Liver (tissue), 9 donors: ENCODE data around the gene L3MBTL3. TPM values are rescaled to one million over a fixed set of nuclear protein-coding genes. Genes with fewer than 3 reads are reported as not detected.

Experiments
- DNase-seq: peaks from one replicate; pipeline ENCODE4 v3.0.0-alpha.2; 2017; ENCODE audit warnings: low spot score
- H3K27ac ChIP-seq, 2 donors: one replicate each; pipeline ENCODE4 v1.7.0; 2013; ENCODE audit warnings: inconsistent platforms in 2 of 2, low read length in 2 of 2, control low read depth in 1 of 2, low read depth in 1 of 2, mild to moderate bottlenecking in 1 of 2
- H3K27me3 ChIP-seq, 4 donors: one replicate each; pipeline versions ENCODE4 v1.6.1 to v1.7.0; 2013; ENCODE audit warnings: low read length in 3 of 4, inconsistent platforms in 1 of 4, mild to moderate bottlenecking in 1 of 4, moderate library complexity in 1 of 4; ENCODE audit not compliant: control insufficient read depth in 4 of 4, insufficient read depth in 4 of 4
- H3K36me3 ChIP-seq, 4 donors: one replicate each; pipeline versions ENCODE4 v1.6.1 to v1.7.0; 2013; ENCODE audit warnings: low read length in 3 of 4, mild to moderate bottlenecking in 3 of 4, low read depth in 1 of 4, moderate library complexity in 1 of 4; ENCODE audit not compliant: control insufficient read depth in 4 of 4, insufficient read depth in 3 of 4
- H3K4me1 ChIP-seq, 4 donors: one replicate each; pipeline versions ENCODE4 v1.6.1 to v1.7.0; 2013; ENCODE audit warnings: low read length in 3 of 4, mild to moderate bottlenecking in 3 of 4, moderate library complexity in 1 of 4; ENCODE audit not compliant: control insufficient read depth in 4 of 4, insufficient read depth in 4 of 4
- H3K4me3 ChIP-seq, 3 donors: one replicate each; pipeline versions ENCODE4 v1.6.1 to v1.7.0; 2013; ENCODE audit warnings: low read length in 3 of 3, control low read depth in 1 of 3, low read depth in 1 of 3, mild to moderate bottlenecking in 1 of 3
- H3K9ac ChIP-seq, 2 donors: one replicate each; pipeline ENCODE4 v1.7.0; 2013; ENCODE audit warnings: low read length in 2 of 2, mild to moderate bottlenecking in 2 of 2, moderate library complexity in 2 of 2, control low read depth in 1 of 2, low read depth in 1 of 2
- H3K9me3 ChIP-seq, 4 donors: one replicate each; pipeline versions ENCODE4 v1.6.1 to v1.7.0; 2013; ENCODE audit warnings: low read length in 3 of 4; ENCODE audit not compliant: control insufficient read depth in 4 of 4
- EGR1 ChIP-seq, 2 donors: IDR thresholded peaks; 2 replicates each; pipeline ENCODE4 v1.6.1; 2016 to 2018; ENCODE audit warnings: antibody characterized with exemption in 2 of 2, low read depth in 2 of 2
- FOXA1 ChIP-seq: IDR thresholded peaks from 2 replicates; pipeline ENCODE4 v1.6.1; 2016; ENCODE audit warnings: antibody characterized with exemption
- FOXA2 ChIP-seq: IDR thresholded peaks from 2 replicates; pipeline ENCODE4 v1.6.1; 2016; ENCODE audit warnings: antibody characterized with exemption
- GABPA ChIP-seq, 2 donors: IDR thresholded peaks in 1 of 2; conservative IDR thresholded peaks in 1 of 2; 2 replicates each; pipeline ENCODE4 v1.6.1; 2016; ENCODE audit warnings: antibody characterized with exemption in 2 of 2, mild to moderate bottlenecking in 1 of 2, moderate library complexity in 1 of 2
- HNF4A ChIP-seq, 2 donors: conservative IDR thresholded peaks; 2 replicates each; pipeline ENCODE4 v1.6.1; 2016; ENCODE audit warnings: antibody characterized with exemption in 2 of 2, mild to moderate bottlenecking in 2 of 2
- HNF4G ChIP-seq: IDR thresholded peaks from 2 replicates; pipeline ENCODE4 v1.6.1; 2016; ENCODE audit warnings: antibody characterized with exemption
- JUND ChIP-seq, 2 donors: IDR thresholded peaks; 2 replicates each; pipeline ENCODE4 v1.6.1; 2016; ENCODE audit warnings: antibody characterized with exemption in 2 of 2
- NR2F2 ChIP-seq: IDR thresholded peaks from 2 replicates; pipeline ENCODE4 v1.6.1; 2016; ENCODE audit warnings: antibody characterized with exemption
- RAD21 ChIP-seq, 2 donors: IDR thresholded peaks; 2 replicates each; pipeline ENCODE4 v1.6.1; 2016; ENCODE audit warnings: antibody characterized with exemption in 2 of 2, mild to moderate bottlenecking in 2 of 2
- RXRA ChIP-seq, 2 donors: IDR thresholded peaks; 2 replicates each; pipeline ENCODE4 v1.6.1; 2017 to 2018; ENCODE audit warnings: antibody characterized with exemption in 2 of 2, mild to moderate bottlenecking in 1 of 2
- SP1 ChIP-seq: IDR thresholded peaks from 2 replicates; pipeline ENCODE4 v1.6.1; 2018; ENCODE audit warnings: antibody characterized with exemption, mild to moderate bottlenecking
- TAF1 ChIP-seq: conservative IDR thresholded peaks from 2 replicates; pipeline ENCODE4 v1.6.1; 2016; ENCODE audit warnings: antibody characterized with exemption, mild to moderate bottlenecking
- YY1 ChIP-seq: IDR thresholded peaks from 2 replicates; pipeline ENCODE4 v1.6.1; 2016; ENCODE audit warnings: antibody characterized with exemption, mild to moderate bottlenecking
- ZBTB33 ChIP-seq: IDR thresholded peaks from 2 replicates; pipeline ENCODE4 v1.6.1; 2016; ENCODE audit warnings: antibody characterized with exemption
- WGBS: extraction: QIAGEN DNeasy Blood & Tissue Kit; methylation state at CpG from one replicate; pipeline ENCODE4 v1.1.7; 2013; 5-methylcytosine and 5-hydroxymethylcytosine counted together
- polyA plus RNA-seq, 2 donors: library from polyadenylated mRNA; stranded (reverse) in 1 of 2; unstranded in 1 of 2; fragments of 200-250 nt in 1 of 2; fragments of >200 nt in 1 of 2; fragmentation: Nextera tagmentation in 1 of 2; extraction: Ambion mirVana in 1 of 2; gene quantifications; one replicate each; pipeline versions ENCODE4 v1.2.1 to v1.2.3, GENCODE V29; 2013 to 2015
- total RNA-seq, 2 donors: library from RNA; depleted of rRNA; stranded (reverse); fragments of >200 nt; gene quantifications; one replicate each; pipeline ENCODE4 v1.2.3, GENCODE V29; 2014
- TF ChIP-seq, protein P1 (sequence below): IDR thresholded peaks from 2 replicates; pipeline ENCODE4 v1.6.1; 2016; ENCODE audit warnings: antibody characterized with exemption
- TF ChIP-seq, protein P2 (sequence below): fragments of 150-350 bp; IDR thresholded peaks from 2 replicates; pipeline ENCODE4 v1.5.1; 2017; ENCODE audit warnings: improper control_type of control experiment, low read depth, low read length; ENCODE audit not compliant: missing input control
- TF ChIP-seq, protein P3 (sequence below): IDR thresholded peaks from 2 replicates; pipeline ENCODE4 v1.6.1; 2016; ENCODE audit warnings: antibody characterized with exemption
- TF ChIP-seq, protein P4 (sequence below): IDR thresholded peaks from 2 replicates; pipeline ENCODE4 v1.6.1; 2016; ENCODE audit warnings: antibody characterized with exemption, mild to moderate bottlenecking
- donor health status: healthy.
- donor health status: healthy.
- donor health status: healthy.
- donor health status: healthy.
- donor health status: healthy.

L3MBTL3 gene
- total and polyA plus RNA-seq, 4 donors, result 1.9 to 9.2 (median 3.7) TPM

DNA sequence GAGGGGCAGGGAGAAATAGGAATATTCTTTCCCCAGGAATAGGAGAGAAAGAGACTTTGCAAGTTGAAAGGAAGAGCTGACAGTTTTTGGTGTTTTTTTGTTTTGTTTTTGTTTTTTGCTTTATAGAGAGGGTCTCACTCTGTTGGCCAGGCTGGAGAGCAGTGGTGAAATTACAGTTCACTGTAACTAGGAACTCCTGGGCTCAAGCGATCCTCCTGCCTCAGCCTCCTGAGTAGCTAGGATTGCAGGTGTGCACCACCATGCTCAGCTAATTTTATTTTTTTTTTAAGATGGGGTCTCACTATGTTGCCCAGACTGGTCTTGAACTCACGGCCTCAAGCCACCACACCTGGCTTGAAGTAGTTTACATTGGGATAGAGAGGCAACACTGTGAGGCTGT, 8.0 kb upstream of the L3MBTL3 start:
- Histone ChIP-seq H3K27ac (no peak overlapping the region), H3K4me1 (no peaks in the 10 kb centered on the region), H3K36me3 (no peaks in the 10 kb centered on the region), H3K9me3 (no peaks in the 10 kb centered on the region), H3K4me3 (no peak overlapping the region), H3K9ac (no peak overlapping the region), H3K27me3 (no peaks in the 10 kb centered on the region)
- TF ChIP-seq HNF4G, result no peak
- no peak for DNase-seq
- WGBS, result 88% methylated on average over 2 of the region's 2 CpGs

GRCh38 chr6:130012728-130013127, 5.7 kb upstream of the L3MBTL3 start:
- TF ChIP-seq RAD21 (IDR thresholded peaks at IDR 0.05) (no peak), YY1 (no peak), EGR1 (IDR thresholded peaks at IDR 0.05; ENCODE audit: low read depth in 2 of 2) (no peak), GABPA (IDR thresholded peaks at IDR 0.05 in 1 of 2, conservative IDR thresholded peaks at IDR 0.05 in 1 of 2) (no peak), HNF4G (no peak), TAF1 (no peak), SP1 (no peak), FOXA1 (no peak), NR2F2 (no peak), RXRA (IDR thresholded peaks at IDR 0.05) (no peak), HNF4A (conservative IDR thresholded peaks at IDR 0.05) (no peak), FOXA2 (no peak), ZBTB33 (no peak), JUND (IDR thresholded peaks at IDR 0.05) (no peak)
- TF ChIP-seq, protein P1, sequence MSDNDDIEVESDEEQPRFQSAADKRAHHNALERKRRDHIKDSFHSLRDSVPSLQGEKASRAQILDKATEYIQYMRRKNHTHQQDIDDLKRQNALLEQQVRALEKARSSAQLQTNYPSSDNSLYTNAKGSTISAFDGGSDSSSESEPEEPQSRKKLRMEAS, result no peak
- TF ChIP-seq, protein P2, sequence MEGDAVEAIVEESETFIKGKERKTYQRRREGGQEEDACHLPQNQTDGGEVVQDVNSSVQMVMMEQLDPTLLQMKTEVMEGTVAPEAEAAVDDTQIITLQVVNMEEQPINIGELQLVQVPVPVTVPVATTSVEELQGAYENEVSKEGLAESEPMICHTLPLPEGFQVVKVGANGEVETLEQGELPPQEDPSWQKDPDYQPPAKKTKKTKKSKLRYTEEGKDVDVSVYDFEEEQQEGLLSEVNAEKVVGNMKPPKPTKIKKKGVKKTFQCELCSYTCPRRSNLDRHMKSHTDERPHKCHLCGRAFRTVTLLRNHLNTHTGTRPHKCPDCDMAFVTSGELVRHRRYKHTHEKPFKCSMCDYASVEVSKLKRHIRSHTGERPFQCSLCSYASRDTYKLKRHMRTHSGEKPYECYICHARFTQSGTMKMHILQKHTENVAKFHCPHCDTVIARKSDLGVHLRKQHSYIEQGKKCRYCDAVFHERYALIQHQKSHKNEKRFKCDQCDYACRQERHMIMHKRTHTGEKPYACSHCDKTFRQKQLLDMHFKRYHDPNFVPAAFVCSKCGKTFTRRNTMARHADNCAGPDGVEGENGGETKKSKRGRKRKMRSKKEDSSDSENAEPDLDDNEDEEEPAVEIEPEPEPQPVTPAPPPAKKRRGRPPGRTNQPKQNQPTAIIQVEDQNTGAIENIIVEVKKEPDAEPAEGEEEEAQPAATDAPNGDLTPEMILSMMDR, result no peak
- TF ChIP-seq, protein P3, sequence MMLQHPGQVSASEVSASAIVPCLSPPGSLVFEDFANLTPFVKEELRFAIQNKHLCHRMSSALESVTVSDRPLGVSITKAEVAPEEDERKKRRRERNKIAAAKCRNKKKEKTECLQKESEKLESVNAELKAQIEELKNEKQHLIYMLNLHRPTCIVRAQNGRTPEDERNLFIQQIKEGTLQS, result no peak
- TF ChIP-seq, protein P4, sequence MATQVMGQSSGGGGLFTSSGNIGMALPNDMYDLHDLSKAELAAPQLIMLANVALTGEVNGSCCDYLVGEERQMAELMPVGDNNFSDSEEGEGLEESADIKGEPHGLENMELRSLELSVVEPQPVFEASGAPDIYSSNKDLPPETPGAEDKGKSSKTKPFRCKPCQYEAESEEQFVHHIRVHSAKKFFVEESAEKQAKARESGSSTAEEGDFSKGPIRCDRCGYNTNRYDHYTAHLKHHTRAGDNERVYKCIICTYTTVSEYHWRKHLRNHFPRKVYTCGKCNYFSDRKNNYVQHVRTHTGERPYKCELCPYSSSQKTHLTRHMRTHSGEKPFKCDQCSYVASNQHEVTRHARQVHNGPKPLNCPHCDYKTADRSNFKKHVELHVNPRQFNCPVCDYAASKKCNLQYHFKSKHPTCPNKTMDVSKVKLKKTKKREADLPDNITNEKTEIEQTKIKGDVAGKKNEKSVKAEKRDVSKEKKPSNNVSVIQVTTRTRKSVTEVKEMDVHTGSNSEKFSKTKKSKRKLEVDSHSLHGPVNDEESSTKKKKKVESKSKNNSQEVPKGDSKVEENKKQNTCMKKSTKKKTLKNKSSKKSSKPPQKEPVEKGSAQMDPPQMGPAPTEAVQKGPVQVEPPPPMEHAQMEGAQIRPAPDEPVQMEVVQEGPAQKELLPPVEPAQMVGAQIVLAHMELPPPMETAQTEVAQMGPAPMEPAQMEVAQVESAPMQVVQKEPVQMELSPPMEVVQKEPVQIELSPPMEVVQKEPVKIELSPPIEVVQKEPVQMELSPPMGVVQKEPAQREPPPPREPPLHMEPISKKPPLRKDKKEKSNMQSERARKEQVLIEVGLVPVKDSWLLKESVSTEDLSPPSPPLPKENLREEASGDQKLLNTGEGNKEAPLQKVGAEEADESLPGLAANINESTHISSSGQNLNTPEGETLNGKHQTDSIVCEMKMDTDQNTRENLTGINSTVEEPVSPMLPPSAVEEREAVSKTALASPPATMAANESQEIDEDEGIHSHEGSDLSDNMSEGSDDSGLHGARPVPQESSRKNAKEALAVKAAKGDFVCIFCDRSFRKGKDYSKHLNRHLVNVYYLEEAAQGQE, result no peak
- Histone ChIP-seq H3K9me3 (no peaks in the 10 kb centered on the region), H3K4me3 (no peak overlapping the region), H3K36me3 (no peaks in the 10 kb centered on the region), H3K27ac (no peak overlapping the region), H3K9ac (no peak overlapping the region), H3K27me3 (no peaks in the 10 kb centered on the region), H3K4me1 (no peaks in the 10 kb centered on the region)
- WGBS, result 93% methylated on average over 4 of the region's 4 CpGs
- no peak for DNase-seq
